Endometrium (tissue), 2 donors: ENCODE results near the gene PDIA2.
"Not testable (repeated sequence)": the region's sequence is repeated elsewhere in the genome, so short reads cannot be mapped to it uniquely, and the experiment has no call there.

Source experiments
- FAIRE-seq: peaks from 2 replicates; lab custom pipeline; 2012; peaks lifted over from hg19 to GRCh38; lab: Jason Lieb, UNC
- donor health status: control.
- donor health status: control.

The PDIA2 gene, protein sequence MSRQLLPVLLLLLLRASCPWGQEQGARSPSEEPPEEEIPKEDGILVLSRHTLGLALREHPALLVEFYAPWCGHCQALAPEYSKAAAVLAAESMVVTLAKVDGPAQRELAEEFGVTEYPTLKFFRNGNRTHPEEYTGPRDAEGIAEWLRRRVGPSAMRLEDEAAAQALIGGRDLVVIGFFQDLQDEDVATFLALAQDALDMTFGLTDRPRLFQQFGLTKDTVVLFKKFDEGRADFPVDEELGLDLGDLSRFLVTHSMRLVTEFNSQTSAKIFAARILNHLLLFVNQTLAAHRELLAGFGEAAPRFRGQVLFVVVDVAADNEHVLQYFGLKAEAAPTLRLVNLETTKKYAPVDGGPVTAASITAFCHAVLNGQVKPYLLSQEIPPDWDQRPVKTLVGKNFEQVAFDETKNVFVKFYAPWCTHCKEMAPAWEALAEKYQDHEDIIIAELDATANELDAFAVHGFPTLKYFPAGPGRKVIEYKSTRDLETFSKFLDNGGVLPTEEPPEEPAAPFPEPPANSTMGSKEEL

DNA sequence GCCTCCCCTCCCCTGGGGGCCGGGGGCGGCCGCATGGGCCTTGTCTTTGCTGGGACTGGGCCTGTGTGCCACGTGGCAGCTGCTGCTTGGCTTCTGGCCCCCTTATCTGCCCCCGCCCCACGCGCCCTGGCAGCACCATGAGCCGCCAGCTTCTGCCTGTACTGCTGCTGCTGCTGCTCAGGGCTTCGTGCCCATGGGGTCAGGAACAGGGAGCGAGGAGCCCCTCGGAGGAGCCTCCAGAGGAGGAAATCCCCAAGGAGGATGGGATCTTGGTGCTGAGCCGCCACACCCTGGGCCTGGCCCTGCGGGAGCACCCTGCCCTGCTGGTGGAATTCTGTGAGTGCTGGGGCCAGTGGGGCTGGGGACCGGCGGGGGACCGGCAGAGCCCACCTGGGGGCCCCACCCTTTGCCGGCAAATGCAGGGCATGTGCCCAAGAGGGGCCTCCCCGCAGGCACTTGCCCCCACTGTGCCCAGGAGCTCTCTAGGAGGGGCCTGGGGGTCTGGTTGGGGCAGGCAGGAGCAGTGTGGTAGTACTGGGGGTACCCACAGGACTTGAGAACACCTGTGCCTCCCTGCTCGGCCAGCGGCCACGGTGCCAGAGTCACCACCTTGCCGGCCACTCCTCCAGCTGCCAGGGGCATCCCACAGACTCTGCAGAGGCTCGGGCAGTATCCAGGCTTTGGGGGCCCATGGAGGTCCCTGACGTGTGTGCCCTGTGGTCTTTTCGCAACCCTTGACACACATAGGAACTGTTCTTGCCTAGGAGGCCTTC, at the start of gene PDIA2:
TSS of gene PDIA2 (plus strand) at position 132 of the 773 bp plus-strand sequence. CDS start at position 138, 6 bp downstream.
- no peak for FAIRE-seq

- no peak for FAIRE-seq
Measured at GRCh38 chr16:234468-235305, 48.3 kb upstream of the PDIA2 start, which contains the start of gene FAM234A. FAM234A (plus strand) TSS chr16:234821; CDS start chr16:254414, 19,593 bp downstream.

GRCh38 chr16:239948-240277, 43.1 kb upstream of the PDIA2 start:
- FAIRE-seq: no peak

DNA sequence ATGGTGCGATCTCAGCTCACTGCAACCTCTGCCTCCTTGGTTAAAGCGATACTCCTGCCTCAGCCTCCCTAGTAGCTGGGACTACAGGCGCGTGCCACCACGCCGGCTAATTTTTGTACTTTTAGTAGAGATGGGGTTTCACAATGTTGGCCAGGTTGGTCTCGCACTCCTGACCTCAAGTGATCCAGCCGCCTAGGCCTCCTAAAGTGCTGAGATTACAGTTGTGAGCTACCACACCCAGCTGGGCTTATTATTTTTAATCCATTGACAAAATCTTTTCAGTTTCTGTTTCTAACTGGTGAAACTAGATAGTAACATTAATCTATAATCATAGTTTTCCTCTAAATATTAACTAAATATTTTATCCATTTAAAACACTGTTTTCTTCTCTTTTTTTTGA, 42.4 kb upstream of the PDIA2 start:
- no peak for FAIRE-seq

GRCh38 chr16:242281-242680, 40.7 kb upstream of the PDIA2 start:
- FAIRE-seq: no peak

DNA sequence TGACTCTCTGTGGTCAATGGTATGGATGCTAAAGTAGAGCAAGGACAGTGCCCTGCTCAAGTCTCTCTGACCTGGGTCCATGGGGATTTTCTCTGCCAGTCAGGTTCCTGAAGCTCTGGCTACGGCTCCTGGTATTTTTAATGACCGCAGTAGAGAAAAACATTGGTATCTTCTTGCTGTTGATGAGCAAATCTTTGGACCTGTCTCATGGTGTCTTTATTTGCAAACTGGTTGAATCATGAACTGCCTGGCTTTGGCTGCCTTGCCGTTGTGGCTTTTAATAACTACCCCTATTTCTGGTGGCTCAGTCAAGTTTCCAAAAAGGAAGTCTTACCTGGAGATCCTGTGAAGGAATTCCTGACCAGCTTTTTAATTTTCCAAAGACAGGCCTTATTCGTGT, 39.6 kb upstream of the PDIA2 start:
- no peak for FAIRE-seq

- FAIRE-seq: no peak
Measured at GRCh38 chr16:245105-245504, 37.9 kb upstream of the PDIA2 start.

DNA sequence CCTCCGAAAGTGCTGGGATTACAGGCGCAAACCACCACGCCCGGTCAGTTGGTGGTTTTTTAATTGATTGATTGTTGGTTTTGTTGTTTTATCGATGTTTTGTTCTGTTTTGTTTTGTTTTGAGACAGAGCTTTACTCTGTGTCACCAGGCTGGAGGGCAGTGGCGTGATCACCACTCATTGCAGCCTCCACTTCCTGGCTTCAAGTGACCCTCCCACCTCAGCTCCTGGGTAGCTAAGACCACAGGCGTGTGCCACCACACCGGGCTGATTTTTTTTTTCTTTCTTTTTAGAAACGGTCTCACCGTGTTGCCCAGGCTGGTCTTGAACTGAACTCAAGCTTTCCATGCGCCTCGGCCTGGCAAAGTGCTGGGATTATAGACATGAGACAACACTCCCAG, 35.9 kb upstream of the PDIA2 start:
- FAIRE-seq: no peak

DNA sequence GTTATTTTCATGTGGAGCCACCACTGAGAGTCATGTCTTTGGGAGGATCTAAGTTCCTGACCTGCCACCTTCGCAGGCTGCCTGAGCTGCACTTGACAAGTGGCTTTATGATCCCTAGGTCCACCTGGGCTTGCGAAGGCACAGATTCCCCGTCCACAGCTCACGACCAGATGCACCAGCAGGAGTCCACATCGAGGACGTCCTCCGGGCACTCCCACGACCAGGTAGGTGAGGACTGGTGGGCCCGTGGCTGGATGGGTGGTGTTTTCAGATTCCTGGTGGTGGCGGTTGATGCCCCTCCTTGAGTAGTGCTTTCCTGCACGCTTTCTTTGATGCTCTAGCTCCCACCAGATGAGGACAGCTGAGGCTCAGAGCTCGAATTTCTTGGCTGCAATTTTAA, 33.5 kb upstream of the PDIA2 start:
- FAIRE-seq: no peak

DNA sequence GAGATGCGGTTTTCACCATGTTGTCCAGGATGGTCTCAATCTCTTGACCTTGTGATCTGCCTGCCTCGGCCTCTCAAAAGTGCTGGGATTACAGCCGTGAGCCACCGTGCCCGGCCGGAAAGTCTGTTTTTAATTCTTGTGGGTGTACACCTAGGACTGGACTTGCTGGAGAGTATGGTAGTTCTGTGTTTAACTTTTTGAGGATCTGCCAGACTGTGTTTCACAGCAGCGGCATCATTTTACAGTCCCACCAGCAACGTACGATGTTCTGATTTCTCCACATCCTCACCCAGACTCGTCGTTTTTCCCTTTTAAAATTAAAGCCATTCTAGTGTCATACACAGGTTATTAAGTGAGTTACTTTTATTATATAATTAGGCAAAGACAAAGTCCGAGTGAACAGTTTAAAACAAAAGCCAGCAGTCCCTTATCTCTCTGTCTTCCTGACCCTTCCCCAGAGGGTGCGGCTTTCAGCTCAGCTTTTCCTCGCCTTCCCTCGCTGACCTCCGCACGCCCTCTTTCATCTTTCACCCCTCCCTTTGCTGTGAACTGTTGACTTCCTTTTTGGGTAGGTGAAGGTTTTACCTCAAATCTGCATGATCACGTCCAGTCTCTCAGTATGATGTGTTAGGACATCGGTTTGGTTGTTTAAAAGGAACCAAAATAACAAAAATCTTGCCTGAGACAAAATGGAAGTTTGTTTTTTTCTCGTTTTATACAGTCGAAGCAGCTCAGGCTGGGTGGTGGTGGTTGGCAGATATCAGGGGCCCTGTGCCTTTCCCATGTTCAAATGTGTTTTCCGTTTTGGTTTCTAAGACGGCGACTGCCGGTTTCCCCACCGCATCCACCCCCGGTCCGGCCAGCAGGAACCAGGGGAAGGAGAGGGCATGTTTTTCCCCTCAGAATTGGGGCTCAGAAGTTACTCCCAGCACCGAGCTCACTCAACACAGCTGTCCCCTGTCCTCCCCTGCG, 30.3 kb upstream of the PDIA2 start:
- no peak for FAIRE-seq

DNA sequence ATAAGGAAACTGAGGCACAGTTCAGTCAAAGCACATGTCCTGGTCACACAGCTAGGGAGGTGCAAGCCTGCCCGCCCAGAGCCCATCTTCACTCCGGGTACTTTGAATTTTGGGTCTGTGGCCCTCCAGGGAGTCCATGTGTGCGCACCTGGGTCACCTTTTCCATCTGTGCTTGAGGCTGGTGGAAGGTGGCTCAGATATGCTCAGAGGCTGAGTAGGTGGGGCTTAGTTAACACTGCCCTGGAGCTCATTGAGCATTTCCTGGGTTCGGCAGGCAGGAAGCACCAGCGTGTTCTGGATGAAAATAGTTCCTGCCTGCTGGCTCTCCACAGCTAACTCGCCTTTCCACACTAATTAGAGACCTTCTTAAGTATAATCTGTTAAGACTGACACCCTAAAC, 29.1 kb upstream of the PDIA2 start:
- no peak for FAIRE-seq

GRCh38 chr16:254461-254860, 28.5 kb upstream of the PDIA2 start:
- FAIRE-seq: no peak

DNA sequence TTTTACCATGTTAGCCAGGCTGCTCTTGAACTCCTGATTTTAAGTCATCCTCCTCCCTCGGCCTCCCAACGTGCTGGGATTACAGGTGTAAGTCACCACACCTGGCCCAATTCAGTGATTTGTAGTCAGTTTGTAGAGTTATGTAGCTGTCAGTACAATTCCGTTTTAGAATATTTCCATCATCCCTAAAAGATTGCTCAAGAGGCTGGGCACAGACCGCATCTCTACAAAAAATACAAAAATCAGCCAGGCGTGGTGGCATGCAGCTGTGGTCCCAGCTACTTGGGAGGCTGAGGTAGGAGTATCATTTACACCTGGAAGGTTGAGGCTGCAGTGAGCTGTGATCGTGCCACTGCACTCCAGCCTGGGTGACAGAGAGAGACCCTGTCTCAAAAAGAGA, 27.8 kb upstream of the PDIA2 start:
- no peak for FAIRE-seq

DNA sequence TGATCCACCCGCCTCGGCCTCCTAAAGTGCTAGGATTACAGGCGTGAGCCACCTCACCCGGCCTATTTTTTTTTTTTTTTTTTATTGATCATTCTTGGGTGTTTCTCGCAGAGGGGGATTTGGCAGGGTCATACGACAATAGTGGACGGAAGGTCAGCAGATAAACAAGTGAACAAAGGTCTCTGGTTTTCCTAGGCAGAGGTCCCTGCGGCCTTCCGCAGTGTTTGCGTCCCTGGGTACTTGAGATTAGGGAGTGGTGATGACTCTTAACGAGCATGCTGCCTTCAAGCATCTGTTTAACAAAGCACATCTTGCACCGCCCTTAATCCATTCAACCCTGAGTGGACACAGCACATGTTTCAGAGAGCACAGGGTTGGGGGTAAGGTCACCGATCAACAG, 24.9 kb upstream of the PDIA2 start:
- not testable (repeated sequence) for FAIRE-seq

DNA sequence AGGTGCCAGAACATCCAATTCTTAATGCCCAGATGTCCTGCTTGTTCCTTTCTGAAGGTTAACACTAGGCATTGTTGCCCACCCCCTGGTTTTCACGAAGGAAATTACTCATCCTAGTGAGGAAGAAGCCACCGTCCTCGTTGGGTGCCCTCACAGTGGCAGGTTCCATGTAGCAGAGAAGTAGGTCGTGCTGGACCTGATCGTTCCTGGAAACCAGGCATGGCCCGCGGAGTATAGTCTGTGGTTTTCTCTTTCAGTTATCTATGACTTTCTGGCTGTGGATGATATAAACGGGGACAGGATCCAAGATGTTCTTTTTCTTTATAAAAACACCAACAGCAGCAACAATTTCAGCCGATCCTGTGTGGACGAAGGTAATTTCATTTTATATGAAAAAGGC, 23.7 kb upstream of the PDIA2 start:
- no peak for FAIRE-seq

GRCh38 chr16:259814-260253, 23.1 kb upstream of the PDIA2 start:
- no peak for FAIRE-seq

- no peak for FAIRE-seq
Measured at GRCh38 chr16:260326-260725, 22.6 kb upstream of the PDIA2 start.

DNA sequence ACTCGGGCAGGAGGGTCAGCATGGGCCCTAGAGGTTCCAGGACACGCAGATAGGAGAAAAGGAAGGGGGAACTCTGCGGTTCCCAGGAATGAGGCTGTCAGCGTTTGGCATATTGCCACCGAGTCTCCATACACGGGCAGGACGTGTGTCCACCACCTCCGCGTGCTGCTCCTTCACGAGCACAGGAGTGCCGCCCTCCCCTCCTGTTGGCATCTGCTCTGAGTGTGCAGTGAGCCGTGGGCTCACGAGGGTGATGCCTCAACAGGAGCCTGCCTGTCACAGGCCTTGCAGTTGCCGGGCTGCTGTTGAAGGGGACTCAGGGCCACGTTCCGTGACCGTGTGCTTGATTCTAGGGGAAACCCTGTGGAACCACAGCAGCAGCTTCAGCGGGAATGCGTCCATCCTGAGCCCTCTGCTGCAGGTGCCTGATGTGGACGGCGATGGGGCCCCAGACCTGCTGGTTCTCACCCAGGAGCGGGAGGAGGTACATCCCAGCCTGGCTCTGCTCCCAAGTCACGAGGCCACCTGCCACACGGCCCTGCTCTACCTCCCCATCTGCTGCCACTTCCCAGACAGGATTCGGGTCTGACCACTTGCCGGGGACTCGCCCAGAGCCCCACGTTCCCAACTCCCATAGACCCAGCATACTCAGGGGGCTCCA, 21.8 kb upstream of the PDIA2 start:
- FAIRE-seq: no peak

GRCh38 chr16:262121-262745, 20.7 kb upstream of the PDIA2 start:
- FAIRE-seq: no peak

DNA sequence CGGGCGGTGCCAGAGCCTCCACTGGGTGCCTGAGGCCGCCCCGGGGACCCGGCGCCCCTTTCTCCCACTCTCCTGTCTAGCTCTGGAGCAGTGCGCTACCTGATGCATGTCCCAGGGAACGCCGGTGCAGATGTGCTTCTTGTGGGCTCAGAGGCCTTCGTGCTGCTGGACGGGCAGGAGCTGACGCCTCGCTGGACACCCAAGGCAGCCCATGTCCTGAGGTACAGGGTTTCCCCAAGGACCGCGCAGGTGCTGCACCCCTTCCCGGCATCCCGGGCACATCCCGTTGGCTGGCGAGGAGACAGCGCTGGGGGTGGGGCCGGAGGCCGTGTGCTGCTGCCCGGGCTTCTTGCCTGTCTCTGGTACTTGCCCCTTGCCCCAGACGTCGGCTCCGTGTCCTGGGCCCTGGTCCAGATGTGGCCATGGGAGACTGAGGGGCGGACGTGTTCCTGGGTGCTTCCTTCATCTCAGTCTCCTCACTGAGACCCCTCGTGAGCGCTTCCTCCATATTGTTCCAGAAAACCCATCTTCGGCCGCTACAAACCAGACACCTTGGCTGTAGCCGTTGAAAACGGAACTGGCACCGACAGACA, 19.7 kb upstream of the PDIA2 start:
- FAIRE-seq: no peak
